Measurements from ENCODE around the gene FBLN2. TPM values are rescaled to one million over a fixed set of nuclear protein-coding genes. Genes with fewer than 3 reads are reported as not detected.

The FBLN2 gene
- total and polyA plus RNA-seq, 2 of the 13 experiments (the other 11 are each of a cell fraction or from before 2014, with no cell fraction given) = not detected

- H3K9me3 ChIP-seq (ENCODE audit: low read length) = no peaks in the 10 kb centered on the region
- no peak overlapping the region for H3K9ac ChIP-seq (ENCODE audit: insufficient read depth, low read depth, low read length)
- FAIRE-seq = no peak
- in situ Hi-C loops (cut with HindIII; ENCODE audit: extremely low pct_ligation_motif_present, low pct_unique_long_range_greater_than_20kb) (no loop called here), intact Hi-C loops (cut with micrococcal nuclease; ENCODE audit: unreplicated experiment) (no loop called here)
- H3K4me2 ChIP-seq (ENCODE audit: low read depth, low read length) = no peak overlapping the region
- 48% methylated on average over 5 of the region's 5 CpGs for WGBS (ENCODE audit: low lambda C conversion rate)
- CTCF ChIA-PET (ENCODE audit: low intra/inter-chr PET ratio, low total read pairs) = no interaction called here
- no peaks in the 10 kb centered on the region for H4K20me1 ChIP-seq (ENCODE audit: insufficient read depth, low read length)
- no peaks in the 10 kb centered on the region for H3K4me1 ChIP-seq (ENCODE audit: insufficient read depth, low read length)
- H3K27me3 ChIP-seq (ENCODE audit: control insufficient read depth in 1 of 2, insufficient read depth in 2 of 2, low read length in 2 of 2) = peaks cover 10 to 72% of the 10 kb centered on the region in 2 experiments
- no peak overlapping the region for H2AFZ ChIP-seq (ENCODE audit: low read length)
- POLR2A ChIA-PET = no interaction called here
- no peaks in the 10 kb centered on the region for H3K36me3 ChIP-seq (replicated peaks in 1 of 2; ENCODE audit: control insufficient read depth in 1 of 2, insufficient read depth in 2 of 2, low read length in 2 of 2)
- TF ChIP-seq SPEN (CRISPR knock-in tag; IDR thresholded peaks at IDR 0.05; ENCODE audit: low read depth) (no peak), SMYD3 (CRISPR knock-in tag; IDR thresholded peaks at IDR 0.05) (no peak), ZNF468 (CRISPR knock-in tag; IDR thresholded peaks at IDR 0.05) (no peak), RARG (CRISPR knock-in tag; IDR thresholded peaks at IDR 0.05; ENCODE audit: low read depth) (no peak), NFE2 (CRISPR knock-in tag; IDR thresholded peaks at IDR 0.05) (no peak), CREBL2 (CRISPR knock-in tag; IDR thresholded peaks at IDR 0.05; ENCODE audit: borderline replicate concordance) (no peak), RNF219 (CRISPR knock-in tag; IDR thresholded peaks at IDR 0.05) (no peak), ZFAT (CRISPR knock-in tag; conservative IDR thresholded peaks at IDR 0.05) (no peak), RFXANK (CRISPR knock-in tag; IDR thresholded peaks at IDR 0.05) (no peak), ZNF687 (CRISPR knock-in tag; IDR thresholded peaks at IDR 0.05) (no peak), IKZF1 (IDR thresholded peaks at IDR 0.05) (no peak), SNRNP70 (IDR thresholded peaks at IDR 0.05; ENCODE audit: low read depth, low read length) (no peak), ZBTB4 (CRISPR knock-in tag; IDR thresholded peaks at IDR 0.05; ENCODE audit: borderline replicate concordance) (no peak), CTCF (CRISPR knock-in tag; IDR thresholded peaks at IDR 0.05) (no peak)
- DNase-seq (ENCODE audit: low spot score) = no peak
- no TSS peak for BruUV-seq (replicated peaks)
- H3K27ac ChIP-seq (ENCODE audit: extremely low read length, insufficient read depth, low read length) = no peak overlapping the region
- no peak overlapping the region for H3K4me3 ChIP-seq (replicated peaks in 1 of 3; ENCODE audit: insufficient read depth in 1 of 3, low read depth in 2 of 3, low read length in 3 of 3)
- H3K79me2 ChIP-seq (ENCODE audit: insufficient read depth, low read length) = no peaks in the 10 kb centered on the region
- no peak for ATAC-seq
Observed at GRCh38 chr3:13539292-13539638, 9.7 kb upstream of the FBLN2 start.

All from HepG2 (cell line).